Measurements from ENCODE around the gene MFSD12. TPM values are rescaled to one million over a fixed set of nuclear protein-coding genes. Genes with fewer than 3 reads are reported as not detected.
A peak's percentile ranks its signal among the peaks of the same experiment; 100 is the strongest.

Gene MFSD12
- total RNA-seq, 1 donor from 2014 or later: 76.9 TPM

GRCh38 chr19:3546119-3546518 lies 11.3 kb downstream of the MFSD12 start:
- intact Hi-C loops (cut with micrococcal nuclease): no loop called here
- peak overlapping the region; percentile 19 for H3K27ac Mint-ChIP-seq
- peaks cover 11% of the 10 kb centered on the region for H3K4me1 Mint-ChIP-seq
- POLR2A ChIA-PET: interaction anchor here (0.8 kb wide), 1 partner anchor 11 kb away, joined by 3 read pairs; the partner anchor contains the start of gene MFSD12
- no peaks in the 10 kb centered on the region for H3K9me3 Mint-ChIP-seq
- TF ChIP-seq CTCF (IDR thresholded peaks at IDR 0.05): no peak
- DNase-seq: no peak
- H3K36me3 Mint-ChIP-seq (ENCODE audit: low read depth): peaks cover 30% of the 10 kb centered on the region
- ATAC-seq (ENCODE audit: low read depth): no peak
- no peak overlapping the region for H3K4me3 Mint-ChIP-seq
- CTCF ChIA-PET: interaction anchor here (1.2 to 4.3 kb wide), 7 partner anchors 10 to 110 kb away, joined by 3 to 37 read pairs (median 6); partner anchors contain the start of genes GIPC3 and MFSD12
- no peaks in the 10 kb centered on the region for H3K27me3 Mint-ChIP-seq

GRCh38 chr19:3545669-3546034 lies 11.7 kb downstream of the MFSD12 start:
- Mint-ChIP-seq H3K27ac (peak overlapping the region; percentile 19), H3K4me1 (peaks cover 7% of the 10 kb centered on the region), H3K4me3 (no peak overlapping the region), H3K36me3 (ENCODE audit: low read depth) (peaks cover 27% of the 10 kb centered on the region), H3K27me3 (no peaks in the 10 kb centered on the region), H3K9me3 (no peaks in the 10 kb centered on the region)
- no peak for DNase-seq
- no peak for TF ChIP-seq CTCF (IDR thresholded peaks at IDR 0.05)
- intact Hi-C loops (cut with micrococcal nuclease): loop anchor here (1.0 to 2.0 kb wide), 3 partner anchors 13 to 161 kb away; no protein-coding TSS in a partner anchor
- no peak for ATAC-seq (ENCODE audit: low read depth)
- POLR2A ChIA-PET: interaction anchor here (1.3 to 1.9 kb wide), 2 partner anchors 8 to 11 kb away, joined by 4 to 13 read pairs; partner anchors contain the start of gene MFSD12
- CTCF ChIA-PET: interaction anchor here (1.2 to 4.3 kb wide), 9 partner anchors 11 to 160 kb away, joined by 3 to 37 read pairs (median 6); partner anchors contain the start of genes GIPC3 and MFSD12

GRCh38 chr19:3544742-3545668 lies 12.4 kb downstream of the MFSD12 start:
- DNase-seq (peak; percentile 84), ATAC-seq (ENCODE audit: low read depth) (peak; percentile 80)
- Mint-ChIP-seq H3K4me1 (peaks cover 7% of the 10 kb centered on the region), H3K36me3 (ENCODE audit: low read depth) (peaks cover 28% of the 10 kb centered on the region), H3K27ac (no peak overlapping the region), H3K4me3 (no peak overlapping the region), H3K27me3 (no peaks in the 10 kb centered on the region), H3K9me3 (no peaks in the 10 kb centered on the region)
- peak; percentile 30 for TF ChIP-seq CTCF (IDR thresholded peaks at IDR 0.05)
- ChIA-PET POLR2A (interaction anchor here (1.3 to 1.9 kb wide), 2 partner anchors 9 to 12 kb away, joined by 4 to 13 read pairs; partner anchors contain the start of gene MFSD12), CTCF (interaction anchor here (1.0 to 4.3 kb wide), 10 partner anchors 11 to 240 kb away, joined by 3 to 37 read pairs (median 6); partner anchors contain the start of genes GIPC3 and MFSD12)
- intact Hi-C loops (cut with micrococcal nuclease): loop anchor here (1.0 to 2.0 kb wide), 3 partner anchors 14 to 161 kb away; no protein-coding TSS in a partner anchor

- peaks cover 29% of the 10 kb centered on the region for H3K36me3 Mint-ChIP-seq (ENCODE audit: low read depth)
- H3K27ac Mint-ChIP-seq: no peak overlapping the region
- peaks cover 7% of the 10 kb centered on the region for H3K4me1 Mint-ChIP-seq
- ATAC-seq (ENCODE audit: low read depth) (no peak), DNase-seq (no peak)
- no peak overlapping the region for H3K4me3 Mint-ChIP-seq
- CTCF ChIA-PET: interaction anchor here (2.2 to 4.3 kb wide), 3 partner anchors 12 to 74 kb away, joined by 9 to 37 read pairs (median 15); partner anchors contain the start of genes GIPC3 and MFSD12
- intact Hi-C loops (cut with micrococcal nuclease): loop anchor here (2.0 kb wide), 1 partner anchor 15 kb away; no protein-coding TSS in a partner anchor
- no peaks in the 10 kb centered on the region for H3K27me3 Mint-ChIP-seq
- POLR2A ChIA-PET: interaction anchor here (1.9 kb wide), 1 partner anchor 13 kb away, joined by 13 read pairs; the partner anchor contains the start of gene MFSD12
- no peaks in the 10 kb centered on the region for H3K9me3 Mint-ChIP-seq
- TF ChIP-seq CTCF (IDR thresholded peaks at IDR 0.05): no peak
Measured at GRCh38 chr19:3544058-3544376, 13.4 kb downstream of the MFSD12 start.

All from activated B cell treated with CpG ODN at 0.5 μM for 24 hours (primary cell).